Neural progenitor cell (in vitro differentiated cells): ENCODE data around the gene SUMF1.

ENCODE experiments used
- EZH2 ChIP-seq: fragments of 200-600 bp; sonication (generic); IDR thresholded peaks from 2 replicates; pipeline ENCODE4 v1.6.1; 2017; ENCODE audit warnings: antibody characterized with exemption, mild to moderate bottlenecking, moderate library complexity
- EZH2phosphoT487 ChIP-seq: fragments of 200-600 bp; sonication (generic); IDR thresholded peaks from 2 replicates; pipeline ENCODE4 v1.6.1; 2017; ENCODE audit warnings: antibody characterized with exemption
- TF ChIP-seq, protein P1 (sequence below): fragments of 200-600 bp; sonication (generic); IDR thresholded peaks from 2 replicates; pipeline ENCODE4 v1.5.1; 2017; ENCODE audit warnings: antibody characterized with exemption, mild to moderate bottlenecking

GRCh38 chr3:4335840-4336562 is 131.1 kb downstream of the SUMF1 start:
- TF ChIP-seq, protein P1, sequence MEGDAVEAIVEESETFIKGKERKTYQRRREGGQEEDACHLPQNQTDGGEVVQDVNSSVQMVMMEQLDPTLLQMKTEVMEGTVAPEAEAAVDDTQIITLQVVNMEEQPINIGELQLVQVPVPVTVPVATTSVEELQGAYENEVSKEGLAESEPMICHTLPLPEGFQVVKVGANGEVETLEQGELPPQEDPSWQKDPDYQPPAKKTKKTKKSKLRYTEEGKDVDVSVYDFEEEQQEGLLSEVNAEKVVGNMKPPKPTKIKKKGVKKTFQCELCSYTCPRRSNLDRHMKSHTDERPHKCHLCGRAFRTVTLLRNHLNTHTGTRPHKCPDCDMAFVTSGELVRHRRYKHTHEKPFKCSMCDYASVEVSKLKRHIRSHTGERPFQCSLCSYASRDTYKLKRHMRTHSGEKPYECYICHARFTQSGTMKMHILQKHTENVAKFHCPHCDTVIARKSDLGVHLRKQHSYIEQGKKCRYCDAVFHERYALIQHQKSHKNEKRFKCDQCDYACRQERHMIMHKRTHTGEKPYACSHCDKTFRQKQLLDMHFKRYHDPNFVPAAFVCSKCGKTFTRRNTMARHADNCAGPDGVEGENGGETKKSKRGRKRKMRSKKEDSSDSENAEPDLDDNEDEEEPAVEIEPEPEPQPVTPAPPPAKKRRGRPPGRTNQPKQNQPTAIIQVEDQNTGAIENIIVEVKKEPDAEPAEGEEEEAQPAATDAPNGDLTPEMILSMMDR = no peak
- no peak for TF ChIP-seq EZH2
- no peak for TF ChIP-seq EZH2phosphoT487
